ENCODE data around the gene RASSF7.

DNA sequence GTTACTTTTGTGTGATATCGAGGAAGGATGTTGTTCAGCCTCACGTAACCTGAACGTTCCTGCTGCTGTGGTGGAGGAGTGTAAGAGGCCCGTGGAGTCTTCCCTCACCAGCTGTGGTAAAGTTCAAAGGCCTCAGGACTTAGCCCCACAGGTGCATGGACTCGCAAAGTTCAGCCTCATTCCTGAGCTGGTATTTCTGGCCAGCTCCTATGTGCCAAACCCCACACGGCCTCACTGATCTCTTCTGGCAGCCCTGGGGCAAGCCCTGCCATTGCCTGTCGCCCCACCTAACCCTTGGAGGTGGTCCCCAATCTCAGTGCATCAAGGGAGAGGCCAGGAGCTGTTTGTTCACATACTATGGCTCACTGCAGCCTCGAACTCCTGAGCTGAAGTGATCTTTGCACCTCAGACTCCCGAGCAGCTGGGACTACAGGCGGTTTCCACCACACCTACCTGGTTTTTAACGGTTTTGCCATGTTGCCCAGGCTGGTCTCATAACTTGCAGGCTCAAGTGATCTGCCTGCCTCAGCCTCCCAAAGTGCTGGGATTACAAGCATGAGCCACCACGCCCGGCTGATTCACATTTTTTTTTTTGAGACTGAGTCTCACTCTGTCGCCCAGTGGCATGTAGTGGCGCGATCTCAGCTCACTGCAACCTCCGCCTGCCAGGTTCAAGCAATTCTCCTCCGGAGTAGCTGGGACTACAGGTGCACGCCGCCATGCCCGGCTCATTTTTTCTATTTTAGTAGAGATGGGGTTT is 17.7 kb downstream of the RASSF7 start:
- TF ChIP-seq CTCF (IDR thresholded peaks at IDR 0.05; ENCODE audit: low read length) (no peak), EZH2 (IDR thresholded peaks at IDR 0.05; ENCODE audit: borderline replicate concordance, low read length) (no peak)
